Stimulated activated CD4-positive, alpha-beta T cell treated with anti-CD3 and anti-CD28 coated beads, Interleukin-12 subunit alpha, Interleukin-12 subunit beta, amount 100 ng/mL, for 24 hours (primary cell): ENCODE results near the gene NAA40.

ENCODE experiments used
- DNase-seq, 2 experiments: peaks; one replicate each; pipeline ENCODE4 v3.0.0-alpha.2; 2020; ENCODE audit warnings: low read depth in 2 of 2

Gene NAA40

GRCh38 chr11:63913866-63914830 is 24.7 kb upstream of the NAA40 start:
- DNase-seq, result no peak

DNA sequence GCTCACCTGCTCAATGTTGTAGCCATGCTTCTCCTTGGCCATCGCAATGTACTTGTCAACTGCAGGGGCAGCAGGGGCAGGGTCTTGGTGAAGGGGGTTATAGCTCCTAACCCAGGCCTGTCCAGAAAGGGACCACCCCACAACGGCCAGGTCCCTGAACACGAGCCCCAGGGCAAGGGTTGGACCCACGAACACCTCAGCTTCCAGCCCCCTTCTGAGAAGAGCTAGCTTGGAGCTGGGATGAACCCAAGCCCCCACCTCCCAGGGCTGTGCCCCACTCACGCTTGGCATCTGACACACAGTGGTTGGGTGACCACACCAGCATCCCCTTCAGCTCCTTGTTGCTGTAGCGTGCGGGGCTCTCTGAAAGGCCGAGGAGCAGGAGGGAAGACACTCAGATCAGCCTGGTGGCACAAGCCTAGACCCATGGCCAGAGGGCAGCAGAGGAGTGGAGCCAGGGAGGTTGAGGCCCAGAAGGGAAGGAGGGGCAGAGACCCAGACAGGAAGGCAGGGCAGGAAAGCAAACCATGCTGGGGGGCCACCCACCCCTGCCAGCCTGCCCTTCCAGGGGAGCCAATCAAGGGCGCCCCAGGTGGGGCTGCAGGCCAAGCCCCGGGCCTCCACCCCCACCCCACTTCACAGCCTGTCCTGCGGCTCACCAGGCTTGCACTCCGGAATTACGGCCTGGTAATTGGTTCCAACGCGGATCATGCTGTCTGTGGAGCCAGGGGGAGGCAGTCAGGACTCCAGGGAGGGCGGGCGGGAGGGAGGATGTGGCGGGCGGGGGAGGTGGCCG is 23.7 kb upstream of the NAA40 start:
- no peak for DNase-seq

- DNase-seq, result no peak
Measured at GRCh38 chr11:63915961-63916836, 22.6 kb upstream of the NAA40 start.

DNA sequence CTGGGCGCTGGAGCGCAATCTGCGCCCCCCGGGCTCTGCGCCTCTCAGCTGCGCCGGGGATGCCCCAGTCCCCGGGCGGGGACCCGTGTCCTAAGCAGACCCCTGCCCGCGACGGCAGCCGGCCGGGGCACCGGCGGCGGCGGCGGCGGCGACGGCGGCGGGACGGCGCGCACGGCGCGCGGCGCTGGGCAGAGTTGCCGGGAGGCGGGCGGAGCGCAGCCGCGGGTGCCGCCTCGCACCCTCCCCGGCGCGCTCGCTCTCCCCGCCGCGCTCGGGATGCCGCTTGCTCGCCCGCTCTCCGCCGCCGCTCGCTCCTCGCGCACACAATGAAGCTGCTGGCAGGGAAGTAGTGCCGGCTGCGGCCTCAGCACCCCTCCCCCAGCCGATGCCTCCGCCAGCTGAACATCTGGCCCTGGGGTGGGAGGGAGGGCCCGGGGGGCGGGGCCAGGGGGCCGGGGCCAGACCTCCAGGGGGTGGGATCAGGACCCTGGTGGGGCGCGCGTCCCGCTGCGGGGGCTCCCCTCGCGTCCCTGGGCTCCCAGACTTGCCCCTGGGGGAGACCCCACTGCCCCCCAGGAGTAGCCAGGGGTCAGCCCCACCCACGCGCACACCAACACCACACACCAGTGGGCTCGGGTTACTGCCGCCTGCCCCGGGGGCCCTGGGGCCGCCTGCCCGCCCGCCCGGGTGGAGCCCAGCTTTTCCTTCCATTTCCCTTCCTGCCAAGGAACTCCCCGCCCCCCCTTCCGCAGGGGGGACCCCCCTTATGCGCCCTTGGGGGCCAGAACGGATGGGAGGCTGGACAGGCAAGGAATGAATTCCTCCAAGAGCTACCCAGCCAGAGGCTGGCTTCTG is 21.7 kb upstream of the NAA40 start, which contains the start of gene RCOR2:
Gene RCOR2 (minus strand): TSS at position 328 of the 855 bp plus-strand sequence. CDS start 708 bp downstream, outside the sequence.
- DNase-seq, result peak in 1 of 2 experiments; percentile 46

DNA sequence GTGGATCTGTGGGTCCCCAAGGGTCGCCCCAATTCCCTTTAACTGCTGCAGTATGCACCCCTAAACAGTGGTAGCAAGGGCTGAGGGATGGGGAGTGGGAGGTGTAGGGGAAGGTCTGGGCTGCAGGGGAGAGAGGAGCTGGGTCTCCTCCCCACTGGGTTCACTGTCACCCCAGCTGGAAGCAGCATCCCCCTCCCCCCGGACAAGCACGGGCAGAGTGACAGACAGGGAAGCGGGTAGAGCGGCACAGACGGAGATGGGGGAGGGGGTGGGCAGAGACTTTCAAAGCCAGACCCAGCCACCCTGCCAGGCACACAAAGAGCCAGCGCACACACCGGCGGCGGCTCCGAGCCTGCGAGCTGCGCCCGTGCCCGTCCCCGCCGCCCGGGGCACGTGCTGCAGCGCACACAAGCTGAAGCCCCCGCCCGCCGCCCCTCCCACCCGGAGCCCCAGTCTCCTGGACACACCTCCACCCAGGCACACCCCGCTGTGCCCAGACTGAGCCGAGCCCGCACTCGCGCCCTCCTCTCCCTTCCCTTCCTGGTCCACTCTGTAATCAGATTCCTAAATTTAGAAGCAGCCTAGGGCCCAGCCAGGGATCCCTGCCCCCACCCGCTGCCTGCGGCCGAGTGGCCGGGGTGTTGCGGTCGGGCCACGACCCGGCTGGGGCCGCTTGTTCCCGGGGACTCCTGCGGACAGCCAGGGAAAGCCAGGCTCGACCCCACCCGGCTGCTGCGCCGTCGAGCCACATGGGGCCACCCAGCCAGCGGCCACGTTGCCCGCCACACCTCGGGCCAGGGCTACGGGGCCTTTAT is 20.9 kb upstream of the NAA40 start:
- no peak for DNase-seq

- DNase-seq, result no peak
Measured at GRCh38 chr11:63918507-63919191, 20.2 kb upstream of the NAA40 start.

DNA sequence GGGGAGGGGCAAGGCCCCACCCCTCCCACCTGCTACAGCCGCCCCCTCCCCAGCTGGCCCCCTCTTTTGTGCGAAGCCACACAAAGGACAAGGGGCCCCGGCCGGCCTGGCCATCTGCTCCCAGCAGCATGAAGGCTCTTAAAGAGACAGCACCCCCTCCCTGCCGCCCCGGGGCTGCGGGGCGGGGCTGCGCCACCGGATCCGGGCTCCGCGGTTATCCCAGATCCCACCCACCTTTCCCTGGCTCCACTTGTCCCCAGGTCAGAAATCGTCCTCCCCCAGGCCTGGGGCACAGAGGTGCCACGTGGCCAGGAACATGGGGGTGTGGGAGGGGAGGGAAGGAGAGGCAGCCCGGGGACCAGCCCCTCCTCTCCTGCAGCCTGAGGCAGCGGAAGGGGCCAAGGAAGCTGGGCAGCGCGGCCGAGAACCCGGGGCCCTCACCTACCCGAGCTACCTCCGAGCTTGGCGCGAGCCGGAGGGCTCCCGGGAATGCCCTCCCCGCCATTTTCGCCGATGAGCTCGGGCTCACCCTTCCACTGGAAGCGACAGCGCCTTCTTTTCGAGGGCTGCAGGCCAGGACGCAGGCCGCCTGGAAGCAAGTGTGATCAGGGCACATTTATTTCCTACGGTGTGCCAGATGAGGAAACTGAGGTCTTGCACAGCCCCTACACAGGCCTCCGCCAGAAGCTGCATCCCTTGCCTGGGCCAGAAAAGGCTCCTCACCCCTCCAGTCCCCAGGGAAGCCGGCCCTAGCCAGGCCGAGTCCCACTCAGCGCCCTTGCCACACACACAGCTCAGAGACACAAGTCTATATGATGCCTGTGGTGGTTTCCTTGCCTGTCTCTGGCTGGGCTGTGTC is 19.3 kb upstream of the NAA40 start:
- no peak for DNase-seq

GRCh38 chr11:63920126-63920938 is 18.5 kb upstream of the NAA40 start:
- no peak for DNase-seq

DNA sequence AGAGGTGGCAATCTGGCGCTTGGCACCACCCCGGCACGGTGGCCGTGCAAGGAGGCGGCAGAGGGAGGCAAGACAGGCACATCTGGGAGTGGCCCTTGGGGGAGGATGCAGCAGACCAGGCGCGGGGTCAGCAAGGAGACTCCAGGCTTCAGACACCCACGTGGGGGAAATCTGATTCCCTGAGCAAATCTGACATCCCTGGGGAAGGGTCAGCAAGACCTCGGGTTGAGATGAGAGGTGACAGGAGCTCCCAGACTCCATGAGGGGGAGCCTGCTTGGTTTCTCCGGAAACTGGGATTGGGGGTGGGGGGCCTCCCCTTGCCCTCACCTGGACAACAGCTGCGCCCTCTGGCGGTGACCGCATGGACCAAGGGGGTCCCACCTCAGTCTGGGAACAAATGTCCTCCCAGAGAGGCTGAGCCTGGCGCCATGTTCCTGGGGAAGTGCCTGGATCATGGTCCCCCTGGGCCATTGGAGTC is 17.8 kb upstream of the NAA40 start:
- DNase-seq, result no peak

DNA sequence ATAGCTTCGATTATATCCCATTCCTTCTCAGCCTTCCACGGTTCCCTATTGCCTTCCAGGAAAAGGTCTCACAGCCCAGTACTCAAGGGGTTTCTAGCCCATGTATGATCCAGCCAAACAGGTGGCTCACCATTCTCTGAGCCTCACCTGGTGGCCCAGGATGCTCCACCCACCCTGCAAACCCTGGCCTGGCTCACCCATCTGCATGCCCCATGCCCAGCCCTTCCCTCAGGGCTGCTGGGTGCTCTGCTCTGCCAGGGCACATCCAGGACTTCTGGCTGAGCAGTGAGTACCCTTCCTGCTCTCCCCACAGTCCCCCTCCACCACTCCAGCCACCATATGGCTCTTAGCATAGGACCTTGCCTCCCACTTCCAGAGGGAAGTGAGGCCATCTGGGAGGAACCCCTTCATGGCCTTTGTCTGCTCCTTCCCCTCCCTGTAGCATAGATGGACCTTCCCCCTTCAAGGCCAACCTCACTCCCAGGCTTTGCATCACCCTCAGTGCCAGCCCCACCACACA is 16.1 kb upstream of the NAA40 start:
- DNase-seq, result no peak

DNA sequence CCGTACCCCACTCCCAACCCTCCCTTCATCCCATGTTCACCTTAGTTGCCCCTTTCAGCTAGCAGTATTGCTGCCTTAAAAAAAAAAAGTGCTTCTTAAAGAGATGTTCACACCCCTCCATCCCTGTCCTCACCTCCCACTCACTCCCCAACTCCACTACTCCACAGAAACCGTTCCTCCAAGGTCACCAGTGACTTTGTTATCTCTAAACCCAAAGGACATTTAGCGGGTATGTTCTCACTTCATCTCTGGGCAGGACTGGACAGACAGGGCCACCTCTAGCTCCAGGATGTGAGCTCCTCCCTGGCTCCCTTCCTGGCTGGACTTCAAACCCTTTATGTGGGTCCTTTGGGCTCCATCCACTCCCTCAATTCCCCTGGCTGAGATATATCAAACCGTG is 15.5 kb upstream of the NAA40 start:
- no peak for DNase-seq

GRCh38 chr11:63929616-63930015 is 9.2 kb upstream of the NAA40 start:
- DNase-seq, result no peak

DNA sequence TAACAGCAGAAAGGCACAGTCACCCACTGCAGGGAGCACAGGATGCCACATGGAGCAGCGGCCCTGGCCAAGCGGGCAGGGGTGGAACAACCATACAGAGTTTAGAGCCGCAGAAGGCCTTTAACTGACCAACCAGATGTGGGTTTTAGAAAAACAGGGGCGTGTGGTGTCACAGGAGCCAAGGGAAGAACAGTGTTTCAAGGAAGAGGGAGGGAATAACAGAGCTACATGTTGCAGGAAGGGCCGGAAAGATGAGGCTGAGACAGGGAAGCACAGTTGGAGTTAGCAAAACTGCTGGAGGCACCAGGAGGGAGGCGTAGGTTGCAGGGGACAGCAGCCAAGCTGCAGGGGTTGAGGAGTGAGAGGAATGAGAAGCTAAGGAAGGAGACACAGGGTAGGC is 7.8 kb upstream of the NAA40 start:
- DNase-seq, result no peak

GRCh38 chr11:63931876-63932275 is 6.9 kb upstream of the NAA40 start:
- DNase-seq, result no peak

DNA sequence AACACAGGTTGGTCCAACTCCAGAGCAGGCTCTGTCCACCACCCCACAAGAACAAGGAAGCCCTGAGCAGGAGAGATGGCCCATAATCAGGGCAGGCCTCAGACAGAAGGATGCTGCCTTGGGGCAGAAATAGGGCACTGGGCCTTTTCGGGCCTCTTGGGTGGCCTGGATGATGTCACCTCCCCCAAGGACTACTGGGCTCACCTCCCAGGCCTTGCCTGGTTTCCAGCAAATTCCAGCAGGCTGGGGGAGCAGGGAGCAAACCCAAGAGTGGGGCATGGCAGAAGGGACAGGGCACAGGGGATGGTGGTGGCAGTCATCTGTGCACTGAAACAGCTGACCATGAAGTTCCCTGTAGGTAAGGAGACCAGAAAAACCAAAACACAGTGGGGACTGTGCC is 5.3 kb upstream of the NAA40 start:
- DNase-seq, result no peak

DNA sequence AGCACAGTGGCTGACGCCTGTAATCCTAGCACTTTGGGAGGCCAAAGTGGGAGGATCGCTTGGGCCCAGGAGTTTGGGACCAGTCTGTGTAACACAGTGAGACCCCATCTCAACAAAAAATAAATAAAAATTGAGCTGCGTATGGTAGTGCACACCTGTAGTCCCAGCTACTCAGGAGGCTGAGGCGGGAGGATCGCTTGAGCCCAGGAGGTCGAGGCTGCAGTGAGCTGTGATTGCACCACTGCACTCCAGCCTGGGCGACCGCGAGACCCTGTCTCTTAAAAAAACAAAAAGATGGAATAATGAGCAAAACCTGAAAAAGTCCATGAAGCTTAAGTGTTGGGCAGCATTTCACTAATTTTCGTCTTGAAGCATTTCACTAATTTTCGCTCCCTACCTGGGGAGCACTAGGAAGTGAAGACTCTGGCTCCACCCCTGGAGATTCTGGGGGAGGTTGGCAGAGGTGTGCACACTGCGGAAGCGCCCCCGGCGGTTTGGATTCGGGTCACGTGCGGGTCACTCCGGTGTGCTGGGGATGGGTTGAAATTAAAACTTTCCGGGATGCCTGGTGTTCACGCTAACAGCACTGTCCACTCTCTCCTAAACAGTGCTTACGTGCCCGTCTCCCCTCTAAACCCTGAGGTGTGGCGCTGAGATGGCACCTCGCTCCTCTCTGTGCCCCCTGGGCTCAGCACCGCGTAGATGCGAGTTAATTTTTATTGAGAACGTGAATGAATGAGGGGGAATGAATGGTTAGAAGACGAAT is 906 bp upstream of the NAA40 start:
- no peak for DNase-seq
